Mucosa of descending colon (tissue), 3 donors: ENCODE data around the gene TMPRSS2. TPM values are rescaled to one million over a fixed set of nuclear protein-coding genes. Genes with fewer than 3 reads are reported as not detected.

Source experiments
- ATAC-seq: fragments of 200-7000 bp; cut with Tn5 transposase; one replicate; pipeline ENCODE4 v1.9.1; 2020; ENCODE audit warnings: mild to moderate bottlenecking, moderate library complexity
- DNase-seq, 3 donors: peaks; one replicate each; pipeline ENCODE4 v3.0.0-alpha.2; 2020
- H3K36me3 ChIP-seq: fragments of 200-600 bp; one replicate; pipeline ENCODE4 v1.8.0; 2021; ENCODE audit warnings: low read depth, mild to moderate bottlenecking
- H3K4me1 ChIP-seq: fragments of 200-600 bp; one replicate; pipeline ENCODE4 v1.8.0; 2021; ENCODE audit warnings: low read depth, mild to moderate bottlenecking
- H3K4me3 ChIP-seq: fragments of 200-600 bp; one replicate; pipeline ENCODE4 v1.8.0; 2021; ENCODE audit warnings: mild to moderate bottlenecking
- H3K9me3 ChIP-seq: fragments of 200-600 bp; one replicate; pipeline ENCODE4 v1.8.0; 2021; ENCODE audit warnings: mild to moderate bottlenecking
- CTCF ChIP-seq: fragments of 200-600 bp; IDR thresholded peaks from one replicate; pipeline ENCODE4 v1.8.0; 2022; ENCODE audit warnings: antibody characterized with exemption, mild to moderate bottlenecking
- intact Hi-C, 2 donors: fragments of 100-400 bp; cut with DNase I in 1 of 2; cut with micrococcal nuclease in 1 of 2; formaldehyde crosslinking; loops; one replicate each; pipeline versions ENCODE4 v1.11.0 to v1.11.1; 2022; cut with DNase I, micrococcal nuclease
- total RNA-seq, 3 donors: library from RNA; stranded (reverse); fragmentation: NEBNext Ultra II Directional in 2 of 3; extraction: Animal tissue kit (Norgen Biotek cat#: 25700) in 2 of 3; gene quantifications; one replicate each; pipeline versions ENCODE4 v1.2.1 to v1.2.4, GENCODE V29; 2021 to 2023
- donor health status: DM: no; HTN: no; CAD: no; lungs with moderate emphysema.
- donor health status: DM: no; HTN: no; CAD: no.
- donor health status: DM: no; HTN: yes; CAD: no.

Gene TMPRSS2
- total RNA-seq, 3 donors from 2014 or later: 283 to 624 (median 566) TPM

- H3K4me3 ChIP-seq: no peak overlapping the region
- ATAC-seq (no peak), DNase-seq (no peak)
- intact Hi-C loops: no loop called here
- no peaks in the 10 kb centered on the region for H3K9me3 ChIP-seq
- no peak for TF ChIP-seq CTCF
- no peaks in the 10 kb centered on the region for H3K4me1 ChIP-seq
- no peaks in the 10 kb centered on the region for H3K36me3 ChIP-seq
Observed at GRCh38 chr21:41453761-41454160, 54.2 kb downstream of the TMPRSS2 start.

GRCh38 chr21:41453198-41453597, 54.8 kb downstream of the TMPRSS2 start:
- no peak overlapping the region for H3K4me3 ChIP-seq
- H3K9me3 ChIP-seq: no peaks in the 10 kb centered on the region
- ATAC-seq (no peak), DNase-seq (no peak)
- no peak for TF ChIP-seq CTCF
- H3K36me3 ChIP-seq: no peaks in the 10 kb centered on the region
- intact Hi-C loops: no loop called here
- H3K4me1 ChIP-seq: no peaks in the 10 kb centered on the region

- Histone ChIP-seq H3K4me1 (no peaks in the 10 kb centered on the region), H3K4me3 (no peak overlapping the region), H3K9me3 (no peaks in the 10 kb centered on the region), H3K36me3 (no peaks in the 10 kb centered on the region)
- peak; percentile 87 for ATAC-seq
- intact Hi-C loops: no loop called here
- peak in 2 of 3 donors; percentile 52 to 69 for DNase-seq
- TF ChIP-seq CTCF: no peak
Observed at GRCh38 chr21:41451753-41452676, 55.9 kb downstream of the TMPRSS2 start.

GRCh38 chr21:41449613-41450012, 58.3 kb downstream of the TMPRSS2 start:
- no peak overlapping the region for H3K4me3 ChIP-seq
- DNase-seq: no peak
- H3K9me3 ChIP-seq: no peaks in the 10 kb centered on the region
- ATAC-seq: no peak
- TF ChIP-seq CTCF: no peak
- no peaks in the 10 kb centered on the region for H3K4me1 ChIP-seq
- intact Hi-C loops: no loop called here
- H3K36me3 ChIP-seq: no peaks in the 10 kb centered on the region

- TF ChIP-seq CTCF: no peak
- DNase-seq (no peak), ATAC-seq (no peak)
- Histone ChIP-seq H3K36me3 (no peaks in the 10 kb centered on the region), H3K4me3 (no peak overlapping the region), H3K4me1 (no peaks in the 10 kb centered on the region), H3K9me3 (no peaks in the 10 kb centered on the region)
- intact Hi-C loops: no loop called here
Observed at GRCh38 chr21:41447356-41447755, 60.6 kb downstream of the TMPRSS2 start.
